Adrenal gland (tissue), 12 donors: ENCODE results near the gene SNX25. TPM values are rescaled to one million over a fixed set of nuclear protein-coding genes. Genes with fewer than 3 reads are reported as not detected.
"Not testable (repeated sequence)": the region's sequence is repeated elsewhere in the genome, so short reads cannot be mapped to it uniquely, and the experiment has no call there.

ENCODE experiments used
- DNase-seq, 7 donors: peaks; one replicate each; pipeline ENCODE4 v3.0.0-alpha.2; 2019 to 2020
- H3K27ac ChIP-seq, 5 donors: fragments of 200-600 bp; sonication (generic) in 4 of 5; 1 replicate in 3 of 5; 2 replicates in 2 of 5; pipeline versions ENCODE4 v1.5.1 to v1.8.0; 2016 to 2020; ENCODE audit warnings: mild to moderate bottlenecking in 1 of 5
- H3K27me3 ChIP-seq: fragments of 200-600 bp; 2 replicates; pipeline ENCODE4 v1.8.0; 2021
- H3K36me3 ChIP-seq, 2 donors: fragments of 200-600 bp; replicated peaks in 1 of 2; 1 replicate in 1 of 2; 2 replicates in 1 of 2; pipeline versions ENCODE4 v1.5.1 to v1.8.0; 2018 to 2022
- H3K4me1 ChIP-seq, 2 donors: fragments of 200-600 bp; replicated peaks in 1 of 2; 1 replicate in 1 of 2; 2 replicates in 1 of 2; pipeline versions ENCODE4 v1.5.1 to v1.8.0; 2018 to 2021
- H3K4me3 ChIP-seq, 4 donors: fragments of 200-600 bp; sonication (generic) in 3 of 4; one replicate each; pipeline ENCODE4 v1.5.1; 2016 to 2018
- H3K9me3 ChIP-seq, 3 donors: fragments of 200-600 bp; sonication (generic) in 1 of 3; replicated peaks in 1 of 3; 1 replicate in 2 of 3; 2 replicates in 1 of 3; pipeline versions ENCODE4 v1.5.1 to v1.8.0; 2016 to 2021
- CTCF ChIP-seq, 6 experiments: fragments of 450-650 bp in 4 of 6; fragments of 200-600 bp in 2 of 6; sonication (generic) in 1 of 6; IDR thresholded peaks; 1 replicate in 5 of 6; 2 replicates in 1 of 6; pipeline versions ENCODE4 v1.5.1 to v1.8.0; 2016 to 2021; ENCODE audit warnings: antibody characterized with exemption in 6 of 6, mild to moderate bottlenecking in 2 of 6, moderate library complexity in 1 of 6
- POLR2A ChIP-seq, 2 donors: fragments of 450-650 bp; IDR thresholded peaks; one replicate each; pipeline ENCODE4 v1.6.1; 2017; ENCODE audit warnings: antibody characterized with exemption in 2 of 2, mild to moderate bottlenecking in 2 of 2, moderate library complexity in 1 of 2
- WGBS, 4 donors: extraction: QIAGEN DNeasy Blood & Tissue Kit in 2 of 4; methylation state at CpG; one replicate each; pipeline versions ENCODE4 v1.1.5 to v1.1.7; 2013 to 2017; 5-methylcytosine and 5-hydroxymethylcytosine counted together
- intact Hi-C, 2 donors: fragments of 100-400 bp; cut with DNase I; formaldehyde crosslinking; loops; one replicate each; pipeline versions ENCODE4 v1.14.1 to v1.15.0; 2022 to 2023
- polyA plus RNA-seq, 3 donors: library from polyadenylated mRNA; stranded (reverse); fragments of 200-250 nt in 2 of 3; fragments of 350-450 nt in 1 of 3; fragmentation: Illumina TruSeq in 1 of 3; extraction: RNeasy Lipid Tissue Mini Kit (QIAGEN cat#74804) in 1 of 3; gene quantifications; one replicate each; pipeline ENCODE4 v1.2.3, GENCODE V29; 2013 to 2014
- total RNA-seq, 9 donors: library from RNA; depleted of rRNA in 4 of 9; stranded (reverse); fragments of >200 nt in 4 of 9; fragments of 120-200 nt in 1 of 9; fragmentation: NEBNext Ultra II Directional in 1 of 9; extraction: Animal tissue kit (Norgen Biotek cat#: 25700) in 1 of 9; gene quantifications; one replicate each; pipeline versions ENCODE4 v1.1.0 to v1.2.4, GENCODE V29; 2013 to 2023
- donor health status: healthy with polysubstance abuse.
- donor health status: Bipolar disorder and iron deficiency.
- donor health status: DM: yes; HTN: yes; CAD: no.
- donor health status: DM: no; HTN: no; CAD: no.
- donor health status: DM: no; HTN: no; CAD: no.
- donor health status: DM: yes; HTN: yes; CAD: no.

Gene SNX25
- total and polyA plus RNA-seq, 12 donors, result 4.7 to 29.3 (median 13.3) TPM

- Histone ChIP-seq H3K9me3 (no peaks in the 10 kb centered on the region), H3K36me3 (no peaks in the 10 kb centered on the region), H3K27ac (no peak overlapping the region), H3K4me1 (no peaks in the 10 kb centered on the region), H3K27me3 (no peaks in the 10 kb centered on the region), H3K4me3 (no peak overlapping the region)
- no peak for TF ChIP-seq CTCF (IDR thresholded peaks at IDR 0.05)
- no peak for TF ChIP-seq POLR2A (IDR thresholded peaks at IDR 0.05)
- WGBS, 4 donors, result 95 to 97% (median 97%) methylated on average over 5 of the region's 5 CpGs
- DNase-seq, result no peak
- intact Hi-C loops, result no loop called here
These were observed 101.9 kb downstream of the SNX25 start for GRCh38 chr4:185311113-185311888.

- Histone ChIP-seq H3K36me3 (no peaks in the 10 kb centered on the region), H3K27ac (no peak overlapping the region), H3K9me3 (no peaks in the 10 kb centered on the region), H3K27me3 (no peaks in the 10 kb centered on the region), H3K4me3 (no peak overlapping the region), H3K4me1 (no peaks in the 10 kb centered on the region)
- DNase-seq, result no peak
- 87 to 92% (median 90%) methylated on average over 5 of the region's 5 CpGs for WGBS, 4 donors
- intact Hi-C loops, result no loop called here
- no peak for TF ChIP-seq CTCF (IDR thresholded peaks at IDR 0.05)
- TF ChIP-seq POLR2A (IDR thresholded peaks at IDR 0.05), result no peak
These were observed 103.3 kb downstream of the SNX25 start for GRCh38 chr4:185312699-185313098.

GRCh38 chr4:185317462-185317861, 108.1 kb downstream of the SNX25 start:
- WGBS, 4 donors, result 77 to 97% (median 88%) methylated on average over 3 of the region's 3 CpGs
- H3K4me1 ChIP-seq, H3K27me3 ChIP-seq, intact Hi-C loops, H3K9me3 ChIP-seq, DNase-seq, H3K27ac ChIP-seq, H3K4me3 ChIP-seq, H3K36me3 ChIP-seq: not testable (repeated sequence)

- 85 to 100% (median 96%) methylated on average over 1 of the region's 1 CpG for WGBS, 4 donors
- no peak for TF ChIP-seq CTCF (IDR thresholded peaks at IDR 0.05)
- TF ChIP-seq POLR2A (IDR thresholded peaks at IDR 0.05), result no peak
- intact Hi-C loops, result no loop called here
- H3K27ac ChIP-seq, result no peak overlapping the region
- no peaks in the 10 kb centered on the region for H3K9me3 ChIP-seq
- H3K36me3 ChIP-seq, result no peaks in the 10 kb centered on the region
- no peaks in the 10 kb centered on the region for H3K4me1 ChIP-seq
- DNase-seq, result no peak
- no peak overlapping the region for H3K4me3 ChIP-seq
- no peaks in the 10 kb centered on the region for H3K27me3 ChIP-seq
These were observed 108.5 kb downstream of the SNX25 start for GRCh38 chr4:185317880-185318279.

- Histone ChIP-seq H3K9me3 (no peaks in the 10 kb centered on the region), H3K36me3 (no peaks in the 10 kb centered on the region), H3K27ac (no peak overlapping the region), H3K4me3 (no peak overlapping the region), H3K27me3 (no peaks in the 10 kb centered on the region), H3K4me1 (no peaks in the 10 kb centered on the region)
- intact Hi-C loops, result no loop called here
- DNase-seq, result no peak
- TF ChIP-seq POLR2A (IDR thresholded peaks at IDR 0.05), result no peak
- no peak for TF ChIP-seq CTCF (IDR thresholded peaks at IDR 0.05)
- WGBS, 4 donors, result 34 to 44% (median 39%) methylated on average over 2 of the region's 2 CpGs
These were observed 109.3 kb downstream of the SNX25 start for GRCh38 chr4:185318679-185319078.
